A549 (cell line): ENCODE results near the gene DMRTC2. TPM values are rescaled to one million over a fixed set of nuclear protein-coding genes. Genes with fewer than 3 reads are reported as not detected.

Experiments
- BCL3 ChIP-seq: fragments of >200 bp; sonication (Bioruptor Twin); formaldehyde crosslinking; IDR thresholded peaks from 3 replicates; pipeline ENCODE4 v1.6.1; 2016
- EHMT2 ChIP-seq: fragments of 200-600 bp; sonication (generic); IDR thresholded peaks from 2 replicates; pipeline ENCODE4 v1.6.1; 2016; ENCODE audit warnings: antibody characterized with exemption, low read depth, mild to moderate bottlenecking, moderate library complexity
- EP300 ChIP-seq, 2 experiments: fragments of >200 bp; sonication (Bioruptor Twin); formaldehyde crosslinking; IDR thresholded peaks; 2 replicates in 1 of 2; 3 replicates in 1 of 2; pipeline ENCODE4 v1.6.1; 2016 to 2017
- FOSB ChIP-seq: fragments of 250-450 bp; sonication (Bioruptor Pico); IDR thresholded peaks from 2 replicates; pipeline ENCODE4 v1.5.0; 2020; ENCODE audit warnings: mild to moderate bottlenecking, moderate library complexity
- HEYL ChIP-seq: fragments of 250-450 bp; sonication (Bioruptor Pico); IDR thresholded peaks from 2 replicates; pipeline ENCODE4 v1.8.0; 2021; ENCODE audit warnings: mild to moderate bottlenecking, moderate library complexity
- HOXA7 ChIP-seq: fragments of 250-450 bp; sonication (Bioruptor Pico); IDR thresholded peaks from 2 replicates; pipeline ENCODE4 v1.5.0; 2020; ENCODE audit warnings: mild to moderate bottlenecking, moderate library complexity
- JUN ChIP-seq, 2 experiments: fragments of >200 bp; sonication (Bioruptor Twin); formaldehyde crosslinking; IDR thresholded peaks; 2 replicates in 1 of 2; 3 replicates in 1 of 2; pipeline ENCODE4 v1.6.1; 2016 to 2017
- JUNB ChIP-seq: fragments of >200 bp; sonication (Bioruptor Twin); formaldehyde crosslinking; IDR thresholded peaks from 2 replicates; pipeline ENCODE4 v1.6.1; 2016
- PHF8 ChIP-seq: fragments of 200-600 bp; sonication (generic); IDR thresholded peaks from 2 replicates; pipeline ENCODE4 v1.6.1; 2016; ENCODE audit warnings: low read depth, mild to moderate bottlenecking, antibody characterized with exemption, moderate library complexity, borderline replicate concordance
- POLR2AphosphoS2 ChIP-seq: conservative IDR thresholded peaks from 2 replicates; pipeline ENCODE4 v1.6.1; 2012; ENCODE audit warnings: low read length, improper control_type of control experiment, inconsistent platforms
- RARB ChIP-seq: fragments of 250-450 bp; sonication (Bioruptor Pico); IDR thresholded peaks from 2 replicates; pipeline ENCODE4 v1.8.0; 2021; ENCODE audit warnings: mild to moderate bottlenecking, moderate library complexity
- RCOR1 ChIP-seq: fragments of 150-350 bp; IDR thresholded peaks from 2 replicates; pipeline ENCODE4 v1.6.1; 2014; ENCODE audit warnings: antibody characterized with exemption, low read length, low read depth
- RNF2 ChIP-seq: fragments of 200-600 bp; sonication (generic); IDR thresholded peaks from 2 replicates; pipeline ENCODE4 v1.6.1; 2016; ENCODE audit warnings: low read depth, mild to moderate bottlenecking, antibody characterized with exemption, moderate library complexity, borderline replicate concordance
- SREBF2 ChIP-seq: fragments of 450-650 bp; IDR thresholded peaks from 2 replicates; pipeline ENCODE4 v1.6.1; 2014; ENCODE audit warnings: mild to moderate bottlenecking, moderate library complexity
- TFCP2L1 ChIP-seq: fragments of 250-450 bp; sonication (Bioruptor Pico); IDR thresholded peaks from 2 replicates; pipeline ENCODE4 v1.5.0; 2021; ENCODE audit warnings: mild to moderate bottlenecking
- USF2 ChIP-seq: fragments of 450-650 bp; IDR thresholded peaks from 2 replicates; pipeline ENCODE4 v1.6.1; 2014; ENCODE audit warnings: antibody characterized with exemption
- ZNF302 ChIP-seq: fragments of 250-450 bp; sonication (Bioruptor Pico); IDR thresholded peaks from 2 replicates; pipeline ENCODE4 v1.9.0; 2021; ENCODE audit warnings: inconsistent platforms, mild to moderate bottlenecking, moderate library complexity
- polyA plus RNA-seq, 4 experiments: library from polyadenylated mRNA; depleted of rRNA in 3 of 4; stranded (reverse); fragments of >200 nt; fragmentation: RNase III in 1 of 4; extraction: RNeasy Plus Mini Kit Qiagen cat#74134 plus additional on column Dnase treatment in 1 of 4; gene quantifications; 2 replicates in 3 of 4; 3 replicates in 1 of 4; pipeline ENCODE4 v1.2.3, GENCODE V29; 2011 to 2017
- TF ChIP-seq, protein P1 (sequence below): fragments of 250-450 bp; sonication (Bioruptor Pico); IDR thresholded peaks from 2 replicates; pipeline ENCODE4 v1.5.0; 2021; ENCODE audit warnings: mild to moderate bottlenecking, moderate library complexity, borderline replicate concordance
- TF ChIP-seq, protein P2 (sequence below): fragments of 250-450 bp; sonication (Bioruptor Pico); IDR thresholded peaks from 2 replicates; pipeline ENCODE4 v1.5.0; 2020; ENCODE audit warnings: low read depth, mild to moderate bottlenecking, moderate library complexity
- TF ChIP-seq, protein P3 (sequence below): fragments of 150-350 bp; IDR thresholded peaks from 2 replicates; pipeline ENCODE4 v1.6.1; 2014; ENCODE audit warnings: low read depth, mild to moderate bottlenecking, low read length
- TF ChIP-seq, protein P4 (sequence below): fragments of >200 bp; sonication (Bioruptor Twin); formaldehyde crosslinking; IDR thresholded peaks from 3 replicates; pipeline ENCODE4 v1.5.1; 2016

The DMRTC2 gene
- polyA plus RNA-seq, 2 of the 4 experiments (the other 2 are of a cell fraction), result not detected

GRCh38 chr19:41883821-41884733 lies 39.2 kb downstream of the DMRTC2 start (continued):
- TF ChIP-seq BCL3 (peak; percentile 92), HEYL (CRISPR knock-in tag) (no peak), TFCP2L1 (CRISPR knock-in tag) (0 out of 2 replicates have a peak, but pooled peaks have one; percentile 26), PHF8 (peak; percentile 2; the same call in 1 of the 2 replicates), FOSB (CRISPR knock-in tag) (peak; percentile 32; the same call in 1 of the 2 replicates), ZNF302 (CRISPR knock-in tag) (no peak), SREBF2 (no peak), EHMT2 (no peak), RNF2 (0 out of 2 replicates have a peak, but pooled peaks have one; percentile 18), JUNB (no peak), EP300 (IDR thresholded peaks at IDR 0.05) (peak in 1 of 2 experiments; percentile 53; a peak in 2 of 5 replicates), RCOR1 (peak; percentile 99), POLR2AphosphoS2 (no peak), RARB (CRISPR knock-in tag) (peak; percentile 56; the same call in 1 of the 2 replicates), USF2 (no peak), HOXA7 (CRISPR knock-in tag) (no peak), JUN (IDR thresholded peaks at IDR 0.05) (peak; percentile 96 to 100)
- TF ChIP-seq, protein P1, sequence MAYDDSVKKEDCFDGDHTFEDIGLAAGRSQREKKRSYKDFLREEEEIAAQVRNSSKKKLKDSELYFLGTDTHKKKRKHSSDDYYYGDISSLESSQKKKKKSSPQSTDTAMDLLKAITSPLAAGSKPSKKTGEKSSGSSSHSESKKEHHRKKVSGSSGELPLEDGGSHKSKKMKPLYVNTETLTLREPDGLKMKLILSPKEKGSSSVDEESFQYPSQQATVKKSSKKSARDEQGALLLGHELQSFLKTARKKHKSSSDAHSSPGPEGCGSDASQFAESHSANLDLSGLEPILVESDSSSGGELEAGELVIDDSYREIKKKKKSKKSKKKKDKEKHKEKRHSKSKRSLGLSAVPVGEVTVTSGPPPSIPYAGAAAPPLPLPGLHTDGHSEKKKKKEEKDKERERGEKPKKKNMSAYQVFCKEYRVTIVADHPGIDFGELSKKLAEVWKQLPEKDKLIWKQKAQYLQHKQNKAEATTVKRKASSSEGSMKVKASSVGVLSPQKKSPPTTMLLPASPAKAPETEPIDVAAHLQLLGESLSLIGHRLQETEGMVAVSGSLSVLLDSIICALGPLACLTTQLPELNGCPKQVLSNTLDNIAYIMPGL, result peak; percentile 60; the same call in 1 of the 2 replicates
- TF ChIP-seq, protein P2, sequence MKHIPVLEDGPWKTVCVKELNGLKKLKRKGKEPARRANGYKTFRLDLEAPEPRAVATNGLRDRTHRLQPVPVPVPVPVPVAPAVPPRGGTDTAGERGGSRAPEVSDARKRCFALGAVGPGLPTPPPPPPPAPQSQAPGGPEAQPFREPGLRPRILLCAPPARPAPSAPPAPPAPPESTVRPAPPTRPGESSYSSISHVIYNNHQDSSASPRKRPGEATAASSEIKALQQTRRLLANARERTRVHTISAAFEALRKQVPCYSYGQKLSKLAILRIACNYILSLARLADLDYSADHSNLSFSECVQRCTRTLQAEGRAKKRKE, result peak; percentile 74; the same call in 1 of the 2 replicates
- TF ChIP-seq, protein P3, sequence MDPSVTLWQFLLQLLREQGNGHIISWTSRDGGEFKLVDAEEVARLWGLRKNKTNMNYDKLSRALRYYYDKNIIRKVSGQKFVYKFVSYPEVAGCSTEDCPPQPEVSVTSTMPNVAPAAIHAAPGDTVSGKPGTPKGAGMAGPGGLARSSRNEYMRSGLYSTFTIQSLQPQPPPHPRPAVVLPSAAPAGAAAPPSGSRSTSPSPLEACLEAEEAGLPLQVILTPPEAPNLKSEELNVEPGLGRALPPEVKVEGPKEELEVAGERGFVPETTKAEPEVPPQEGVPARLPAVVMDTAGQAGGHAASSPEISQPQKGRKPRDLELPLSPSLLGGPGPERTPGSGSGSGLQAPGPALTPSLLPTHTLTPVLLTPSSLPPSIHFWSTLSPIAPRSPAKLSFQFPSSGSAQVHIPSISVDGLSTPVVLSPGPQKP, result no peak
- TF ChIP-seq, protein P4, sequence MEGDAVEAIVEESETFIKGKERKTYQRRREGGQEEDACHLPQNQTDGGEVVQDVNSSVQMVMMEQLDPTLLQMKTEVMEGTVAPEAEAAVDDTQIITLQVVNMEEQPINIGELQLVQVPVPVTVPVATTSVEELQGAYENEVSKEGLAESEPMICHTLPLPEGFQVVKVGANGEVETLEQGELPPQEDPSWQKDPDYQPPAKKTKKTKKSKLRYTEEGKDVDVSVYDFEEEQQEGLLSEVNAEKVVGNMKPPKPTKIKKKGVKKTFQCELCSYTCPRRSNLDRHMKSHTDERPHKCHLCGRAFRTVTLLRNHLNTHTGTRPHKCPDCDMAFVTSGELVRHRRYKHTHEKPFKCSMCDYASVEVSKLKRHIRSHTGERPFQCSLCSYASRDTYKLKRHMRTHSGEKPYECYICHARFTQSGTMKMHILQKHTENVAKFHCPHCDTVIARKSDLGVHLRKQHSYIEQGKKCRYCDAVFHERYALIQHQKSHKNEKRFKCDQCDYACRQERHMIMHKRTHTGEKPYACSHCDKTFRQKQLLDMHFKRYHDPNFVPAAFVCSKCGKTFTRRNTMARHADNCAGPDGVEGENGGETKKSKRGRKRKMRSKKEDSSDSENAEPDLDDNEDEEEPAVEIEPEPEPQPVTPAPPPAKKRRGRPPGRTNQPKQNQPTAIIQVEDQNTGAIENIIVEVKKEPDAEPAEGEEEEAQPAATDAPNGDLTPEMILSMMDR, result no peak; the same call in 2 of the 3 replicates
